HUDEP-2 (cell line): Measurements from ENCODE around the gene BRMS1.
"Not testable (repeated sequence)": the region's sequence is repeated elsewhere in the genome, so short reads cannot be mapped to it uniquely, and the experiment has no call there.

Experiments
- DNase-seq, 76 experiments: peaks; one replicate each; lab custom pipeline; 2025; ENCODE audit not compliant: unreplicated experiment in 76 of 76; lab: John Stamatoyannopoulos, UW

Gene BRMS1

GRCh38 chr11:66326261-66327111 is 18.4 kb downstream of the BRMS1 start:
- DNase-seq = no peak

GRCh38 chr11:66325263-66325671 is 19.6 kb downstream of the BRMS1 start:
- DNase-seq = no peak

GRCh38 chr11:66324664-66325063 is 20.2 kb downstream of the BRMS1 start:
- no peak for DNase-seq

GRCh38 chr11:66323684-66324083 is 21.2 kb downstream of the BRMS1 start:
- no peak for DNase-seq

GRCh38 chr11:66322732-66323427 is 22.0 kb downstream of the BRMS1 start:
- DNase-seq = no peak

GRCh38 chr11:66321606-66322005 is 23.3 kb downstream of the BRMS1 start:
- DNase-seq = no peak

- not testable (repeated sequence) for DNase-seq
These were observed 24.2 kb downstream of the BRMS1 start for GRCh38 chr11:66320748-66321147.

- DNase-seq = not testable (repeated sequence)
These were observed 24.6 kb downstream of the BRMS1 start for GRCh38 chr11:66320289-66320688.

- DNase-seq = no peak
These were observed 26.3 kb downstream of the BRMS1 start for GRCh38 chr11:66318600-66318970.

GRCh38 chr11:66317723-66318599 is 26.9 kb downstream of the BRMS1 start:
- DNase-seq = no peak

- no peak for DNase-seq
These were observed 27.6 kb downstream of the BRMS1 start for GRCh38 chr11:66317322-66317722.

- DNase-seq = no peak
These were observed 28.1 kb downstream of the BRMS1 start, which contains the start of gene CD248 for GRCh38 chr11:66316849-66317251. TSS of gene CD248 (minus strand) at chr11:66317044. CDS start at chr11:66317027, 17 bp downstream.

- DNase-seq = no peak
These were observed 28.7 kb downstream of the BRMS1 start for GRCh38 chr11:66315921-66316811.

- DNase-seq = no peak
These were observed 29.4 kb downstream of the BRMS1 start for GRCh38 chr11:66315498-66315885.

- no peak for DNase-seq
These were observed 30.1 kb downstream of the BRMS1 start for GRCh38 chr11:66314561-66315497.

- no peak for DNase-seq
These were observed 30.8 kb downstream of the BRMS1 start for GRCh38 chr11:66314186-66314501.

- no peak for DNase-seq
These were observed 31.4 kb downstream of the BRMS1 start for GRCh38 chr11:66313321-66314185.
